ENCODE data around the gene MARCHF3.
"Not testable (repeated sequence)": the region's sequence is repeated elsewhere in the genome, so short reads cannot be mapped to it uniquely, and the experiment has no call there.

Gene MARCHF3

DNA sequence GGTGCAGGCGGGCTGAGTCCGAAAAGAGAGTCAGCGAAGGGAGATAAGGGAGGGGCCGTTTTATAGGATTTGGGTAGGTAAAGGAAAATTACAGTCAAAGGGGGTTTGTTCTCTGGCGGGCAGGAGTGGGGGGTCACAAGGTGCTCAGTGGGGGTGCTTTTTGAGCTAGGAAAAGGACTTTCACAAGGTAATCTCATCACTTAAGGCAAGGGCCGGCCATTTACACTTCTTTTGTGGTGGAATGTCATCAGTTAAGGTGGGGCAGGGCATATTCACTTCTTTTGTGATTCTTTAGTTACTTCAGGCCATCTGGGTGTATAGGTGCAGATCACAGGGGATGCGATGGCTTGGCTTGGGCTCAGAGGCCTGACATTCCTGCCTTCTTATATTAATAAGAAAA lies 191.0 kb downstream of the MARCHF3 start:
- DNase-seq: not testable (repeated sequence)

DNA sequence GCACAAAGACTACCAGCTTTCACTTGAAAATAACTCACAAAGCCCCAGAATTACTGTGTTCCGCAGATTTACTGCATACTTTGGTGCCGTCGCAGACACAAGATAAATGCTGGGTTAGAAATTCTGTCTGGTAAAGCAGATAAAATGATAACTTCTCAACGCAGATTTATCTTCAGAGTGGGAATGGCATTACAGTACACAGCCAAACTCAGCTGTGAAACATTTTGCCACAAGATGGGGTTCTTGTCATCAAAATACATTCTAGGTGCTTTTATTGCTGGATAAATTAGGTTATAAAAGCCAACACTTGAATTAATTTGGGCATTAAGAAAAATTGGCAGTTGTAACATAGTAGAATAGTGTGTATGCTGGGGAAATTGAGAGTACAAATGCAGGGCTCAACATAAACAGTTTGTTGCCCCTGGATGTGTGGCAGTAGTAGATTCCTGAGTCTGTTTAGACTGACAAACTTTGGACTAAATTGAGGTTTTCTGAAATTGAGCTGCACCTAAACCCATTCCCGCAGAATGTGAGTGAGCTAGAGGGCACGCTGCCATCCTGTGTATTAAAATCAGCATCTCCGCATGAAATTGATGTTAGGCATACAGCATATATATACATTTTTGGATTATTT lies 192.3 kb downstream of the MARCHF3 start:
- DNase-seq: no peak

DNA sequence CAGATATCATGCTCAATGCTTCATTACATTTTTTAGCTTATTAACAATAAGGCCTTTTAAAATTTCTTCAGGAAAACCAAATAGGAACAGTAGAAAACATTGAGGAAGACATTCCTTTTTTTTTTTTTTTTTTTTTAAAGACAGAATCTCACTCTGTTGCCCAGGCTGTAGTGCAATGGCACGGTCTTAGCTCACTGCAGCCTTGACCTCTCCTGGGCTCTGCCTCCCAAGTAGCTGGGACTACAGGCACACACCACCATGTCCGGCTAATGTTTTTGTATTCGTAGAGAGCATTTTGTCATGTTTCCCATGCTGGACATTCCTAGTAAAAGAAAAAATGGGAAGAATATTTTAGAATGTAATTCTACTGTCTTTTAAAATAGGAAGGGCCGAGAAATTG lies 193.1 kb downstream of the MARCHF3 start:
- no peak for DNase-seq

DNA sequence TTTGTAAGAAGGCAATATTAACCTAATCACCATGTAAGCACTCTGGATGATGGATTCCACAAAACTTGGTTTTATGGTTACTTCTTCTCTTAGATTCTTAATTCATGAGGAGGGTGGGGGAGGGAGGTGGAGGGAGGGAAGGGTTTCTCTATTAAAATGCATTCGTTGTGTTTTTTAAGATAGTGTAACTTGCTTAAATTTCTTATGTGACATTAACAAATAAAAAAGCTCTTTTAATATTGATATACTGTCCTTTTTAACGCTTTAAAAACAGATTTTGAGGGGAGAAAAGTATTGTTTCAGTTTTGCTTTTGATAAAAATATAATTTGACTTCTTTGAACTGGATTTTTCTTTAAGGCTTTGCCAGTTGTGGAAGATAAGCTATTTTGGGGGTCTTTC lies 193.6 kb downstream of the MARCHF3 start:
- no peak for DNase-seq

DNA sequence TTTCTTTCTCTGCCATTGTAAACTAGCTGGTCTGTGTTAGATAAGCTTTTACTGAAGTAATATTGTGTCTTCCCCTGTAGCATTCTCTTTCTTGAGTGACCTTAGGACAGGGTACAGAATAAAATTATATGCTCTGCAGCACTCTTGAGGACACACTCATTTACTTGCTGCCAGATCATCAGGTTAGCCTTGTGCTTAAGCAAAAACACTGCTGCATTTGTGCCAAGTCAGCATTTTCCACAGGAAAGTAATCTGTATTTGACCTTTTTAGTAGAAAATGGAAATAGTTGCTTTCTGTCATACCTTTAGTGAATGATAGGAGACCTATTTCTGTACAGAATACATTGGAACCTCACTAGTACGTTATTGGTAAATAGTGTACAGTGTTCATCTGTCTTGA lies 199.2 kb downstream of the MARCHF3 start:
- DNase-seq: no peak

DNA sequence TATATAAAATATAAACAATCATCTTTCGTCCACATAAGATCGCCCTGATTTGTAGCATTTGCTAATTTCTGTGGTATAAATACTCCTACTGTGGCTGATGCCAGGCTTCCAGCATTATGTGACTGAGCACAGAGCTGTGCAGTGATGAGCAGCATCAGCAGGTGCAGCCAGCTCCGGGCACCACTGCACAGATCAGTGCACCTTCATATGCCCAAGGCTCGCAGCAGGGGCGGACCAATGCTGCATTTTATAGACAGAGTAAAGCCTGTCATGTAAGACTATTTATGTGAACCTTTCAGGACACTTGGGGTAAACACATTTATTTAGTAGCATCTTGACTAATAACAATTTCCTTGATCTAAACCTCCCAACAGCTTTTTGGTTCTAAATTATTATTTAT lies 200.3 kb downstream of the MARCHF3 start:
- no peak for DNase-seq

DNA sequence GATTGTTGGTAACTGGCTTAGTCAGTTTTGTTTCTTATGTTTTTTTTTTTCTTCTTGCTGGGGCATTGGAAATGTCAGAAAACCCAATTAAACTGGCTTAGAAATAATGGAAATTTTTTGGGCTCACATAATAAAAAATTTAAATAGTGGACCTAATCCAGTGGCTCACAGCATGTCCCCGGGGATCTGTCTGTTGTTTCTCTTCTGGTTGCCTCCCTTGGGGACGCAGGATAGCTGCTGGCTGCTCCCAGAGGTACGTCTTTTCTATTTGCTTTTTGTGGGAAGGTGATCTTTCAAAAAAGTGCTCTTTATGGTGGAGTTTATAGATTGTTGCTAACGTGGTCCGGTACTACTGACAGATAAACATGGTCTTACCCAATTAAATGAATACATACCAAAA lies 201.3 kb downstream of the MARCHF3 start:
- no peak for DNase-seq

DNA sequence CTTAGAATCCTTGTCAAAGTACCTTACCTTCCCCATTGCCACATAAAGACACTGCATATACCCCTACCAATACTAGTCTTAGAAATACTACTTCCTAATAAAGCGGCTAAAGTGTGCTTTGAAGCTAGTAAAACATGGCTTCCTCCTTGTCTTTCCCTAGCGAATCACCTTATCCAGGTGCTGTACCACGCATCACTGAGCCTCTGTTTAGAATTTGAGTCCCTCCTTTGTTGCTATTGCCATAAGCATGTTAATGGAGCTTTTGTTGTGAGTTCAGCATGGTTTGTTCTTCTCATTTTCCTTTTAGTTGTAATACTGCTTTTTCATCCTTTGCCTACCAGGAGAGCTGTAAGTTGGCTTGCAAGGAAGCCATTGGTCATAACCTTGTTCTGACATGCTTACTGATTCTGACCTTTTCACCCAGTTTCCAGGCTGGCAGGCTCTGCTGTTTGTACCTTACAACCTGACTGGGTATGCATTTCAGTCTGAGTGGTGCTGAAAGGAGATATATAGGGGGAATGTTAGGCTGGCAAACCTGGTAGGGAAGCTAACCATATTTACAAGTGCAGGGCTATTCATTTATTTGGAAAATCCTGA lies 203.6 kb downstream of the MARCHF3 start:
- DNase-seq: no peak

DNA sequence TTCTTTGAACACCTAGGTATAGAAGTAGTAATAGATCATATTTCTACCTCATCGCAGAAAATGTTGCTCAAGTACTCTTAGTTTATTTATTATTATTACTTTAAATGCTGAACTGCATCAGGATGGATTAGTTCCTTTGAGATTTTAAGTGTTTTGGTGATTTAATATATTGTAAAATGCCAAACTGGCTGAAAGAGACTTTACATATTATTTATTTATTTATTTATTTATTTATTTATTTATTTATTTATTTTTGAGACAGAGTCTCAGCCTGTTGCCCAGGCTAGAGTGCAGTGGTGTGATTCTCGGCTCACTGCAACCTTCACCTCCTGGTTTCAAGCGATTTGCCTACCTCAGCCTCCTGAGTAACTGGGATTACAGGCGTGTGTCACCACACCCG lies 211.1 kb downstream of the MARCHF3 start:
- no peak for DNase-seq

DNA sequence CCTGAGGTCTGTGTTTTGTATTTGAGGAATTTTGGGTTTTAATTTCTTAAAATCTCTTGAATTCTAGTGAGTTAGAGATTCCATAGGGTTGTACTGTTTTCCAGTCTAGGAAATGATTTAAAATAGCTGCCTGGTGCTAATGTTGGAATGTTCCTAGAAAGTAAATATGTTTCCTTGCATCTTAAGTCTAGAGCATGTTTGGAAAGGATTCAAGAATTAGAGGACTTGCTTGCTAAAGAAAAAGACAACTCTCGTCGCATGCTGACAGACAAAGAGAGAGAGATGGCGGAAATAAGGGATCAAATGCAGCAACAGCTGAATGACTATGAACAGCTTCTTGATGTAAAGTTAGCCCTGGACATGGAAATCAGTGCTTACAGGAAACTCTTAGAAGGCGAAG lies 211.6 kb downstream of the MARCHF3 start:
- DNase-seq: no peak

Data from NCI-H2171 treated with DMSO at 0.1 percent for 48 hours (cell line).